Gastrocnemius medialis (tissue), 4 donors: ENCODE data around the gene SORL1. TPM values are rescaled to one million over a fixed set of nuclear protein-coding genes. Genes with fewer than 3 reads are reported as not detected.
A peak's percentile ranks its signal among the peaks of the same experiment; 100 is the strongest.

Experiments
- ATAC-seq, 2 donors: fragments of 150-250 bp; one replicate each; pipeline ENCODE4 v1.9.1; 2016
- DNase-seq, 2 donors: peaks; one replicate each; pipeline ENCODE4 v3.0.0-alpha.2; 2019
- H3K27ac ChIP-seq, 4 donors: fragments of 200-600 bp; sonication (generic); 1 replicate in 1 of 4; 2 replicates in 3 of 4; pipeline ENCODE4 v1.5.1; 2016 to 2018; ENCODE audit warnings: mild to moderate bottlenecking in 2 of 4, moderate library complexity in 1 of 4
- H3K27me3 ChIP-seq, 3 donors: fragments of 200-600 bp; sonication (generic) in 2 of 3; 1 replicate in 1 of 3; 2 replicates in 2 of 3; pipeline versions ENCODE4 v1.5.1 to v1.6.0; 2016 to 2019; ENCODE audit warnings: mild to moderate bottlenecking in 1 of 3, moderate library complexity in 1 of 3
- H3K36me3 ChIP-seq, 2 donors: fragments of 200-600 bp; sonication (generic) in 1 of 2; one replicate each; pipeline ENCODE4 v1.5.1; 2017 to 2018
- H3K4me1 ChIP-seq, 2 donors: fragments of 200-600 bp; sonication (generic) in 1 of 2; one replicate each; pipeline ENCODE4 v1.5.1; 2016 to 2017; ENCODE audit warnings: mild to moderate bottlenecking in 2 of 2
- H3K4me3 ChIP-seq, 4 donors: fragments of 200-600 bp; sonication (generic) in 3 of 4; 1 replicate in 1 of 4; 2 replicates in 3 of 4; pipeline ENCODE4 v1.5.1; 2016 to 2019; ENCODE audit warnings: mild to moderate bottlenecking in 2 of 4
- H3K9me3 ChIP-seq, 3 donors: fragments of 200-600 bp; sonication (generic) in 2 of 3; 1 replicate in 1 of 3; 2 replicates in 2 of 3; pipeline ENCODE4 v1.5.1; 2016 to 2019
- CTCF ChIP-seq, 5 experiments: fragments of 450-650 bp in 3 of 5; fragments of 200-600 bp in 2 of 5; sonication (generic) in 2 of 5; IDR thresholded peaks in 4 of 5; conservative IDR thresholded peaks in 1 of 5; 1 replicate in 4 of 5; 2 replicates in 1 of 5; pipeline ENCODE4 v1.5.1; 2016 to 2019; ENCODE audit warnings: antibody characterized with exemption in 5 of 5, mild to moderate bottlenecking in 3 of 5, moderate library complexity in 3 of 5
- POLR2A ChIP-seq, 2 donors: fragments of 450-650 bp; IDR thresholded peaks; one replicate each; pipeline ENCODE4 v1.6.1; 2017; ENCODE audit warnings: antibody characterized with exemption in 2 of 2, mild to moderate bottlenecking in 2 of 2, moderate library complexity in 2 of 2
- in situ Hi-C, 4 donors: fragments of 200-750 bp; cut with MboI; loops; one replicate each; pipeline versions ENCODE4 v1.15.0 to v1.8.0; 2017; ENCODE audit warnings: low sequenced_read_pairs in 4 of 4
- intact Hi-C: fragments of 100-400 bp; cut with DNase I; formaldehyde crosslinking; loops from one replicate; pipeline ENCODE4 v1.15.1; 2023; ENCODE audit warnings: low total_unique reads
- total RNA-seq, 4 donors: library from RNA; depleted of rRNA; stranded (reverse); fragments of >200 nt; gene quantifications; one replicate each; pipeline versions ENCODE4 v1.1.0 to v1.2.3, GENCODE V29; 2016

Gene SORL1
- total RNA-seq, 4 donors from 2014 or later, result 0.78 to 2.7 (median 2.3) TPM

- intact Hi-C loops, result loop anchor here (5.0 to 10.0 kb wide), 2 partner anchors 81 to 219 kb away; partner anchors contain the start of genes SORL1 and SORL1-AS1
- no peak for ATAC-seq
- no peak overlapping the region for H3K27ac ChIP-seq
- no peaks in the 10 kb centered on the region for H3K9me3 ChIP-seq
- no peaks in the 10 kb centered on the region for H3K36me3 ChIP-seq
- no peaks in the 10 kb centered on the region for H3K4me1 ChIP-seq
- H3K27me3 ChIP-seq, result no peaks in the 10 kb centered on the region
- in situ Hi-C loops, result no loop called here
- TF ChIP-seq CTCF (IDR thresholded peaks at IDR 0.05 in 4 of 5, conservative IDR thresholded peaks at IDR 0.05 in 1 of 5), result no peak
- no peak for TF ChIP-seq POLR2A (IDR thresholded peaks at IDR 0.05)
- H3K4me3 ChIP-seq, result no peak overlapping the region
- DNase-seq, result no peak
Measured at GRCh38 chr11:121533601-121534000, 81.5 kb downstream of the SORL1 start.

- no peak overlapping the region for H3K27ac ChIP-seq
- no peaks in the 10 kb centered on the region for H3K27me3 ChIP-seq
- in situ Hi-C loops (no loop called here), intact Hi-C loops (loop anchor here (5.0 to 10.0 kb wide), 2 partner anchors 82 to 220 kb away; partner anchors contain the start of genes SORL1 and SORL1-AS1)
- ATAC-seq, result peak in 1 of 2 donors; percentile 72
- no peaks in the 10 kb centered on the region for H3K36me3 ChIP-seq
- TF ChIP-seq CTCF (IDR thresholded peaks at IDR 0.05 in 4 of 5, conservative IDR thresholded peaks at IDR 0.05 in 1 of 5), result peak in 1 of 5 experiments; percentile 34
- TF ChIP-seq POLR2A (IDR thresholded peaks at IDR 0.05), result no peak
- no peak overlapping the region for H3K4me3 ChIP-seq
- DNase-seq, result no peak
- no peaks in the 10 kb centered on the region for H3K9me3 ChIP-seq
- no peaks in the 10 kb centered on the region for H3K4me1 ChIP-seq
Measured at GRCh38 chr11:121534131-121535093, 82.3 kb downstream of the SORL1 start.

- no peak for ATAC-seq
Measured at GRCh38 chr11:121535129-121535796, 83.1 kb downstream of the SORL1 start.

GRCh38 chr11:121536126-121536525 is 84.0 kb downstream of the SORL1 start:
- Histone ChIP-seq H3K9me3 (no peaks in the 10 kb centered on the region), H3K4me1 (no peaks in the 10 kb centered on the region), H3K27me3 (no peaks in the 10 kb centered on the region), H3K27ac (no peak overlapping the region), H3K4me3 (no peak overlapping the region), H3K36me3 (no peaks in the 10 kb centered on the region)
- TF ChIP-seq CTCF (IDR thresholded peaks at IDR 0.05 in 4 of 5, conservative IDR thresholded peaks at IDR 0.05 in 1 of 5) (no peak), POLR2A (IDR thresholded peaks at IDR 0.05) (no peak)
- no peak for DNase-seq
- in situ Hi-C loops, result no loop called here
- intact Hi-C loops, result loop anchor here (10.0 kb wide), 1 partner anchor 221 kb away; no protein-coding TSS in a partner anchor
- ATAC-seq, result no peak

More at GRCh38 chr11:121535129-121535796, 83.1 kb downstream of the SORL1 start:
- Histone ChIP-seq H3K27ac (no peak overlapping the region), H3K36me3 (no peaks in the 10 kb centered on the region), H3K4me1 (no peaks in the 10 kb centered on the region), H3K27me3 (no peaks in the 10 kb centered on the region), H3K4me3 (no peak overlapping the region), H3K9me3 (no peaks in the 10 kb centered on the region)
- DNase-seq, result no peak
- intact Hi-C loops, result loop anchor here (10.0 kb wide), 1 partner anchor 220 kb away; no protein-coding TSS in a partner anchor
- in situ Hi-C loops, result no loop called here
- TF ChIP-seq POLR2A (IDR thresholded peaks at IDR 0.05) (no peak), CTCF (IDR thresholded peaks at IDR 0.05 in 4 of 5, conservative IDR thresholded peaks at IDR 0.05 in 1 of 5) (no peak)
